Activated naive CD8-positive, alpha-beta T cell treated with anti-CD3 and anti-CD28 coated beads, Interleukin-2, amount 50 U/mL, for 16 hours (primary cell): Measurements from ENCODE around the gene SCIN.

Source experiments
- DNase-seq: peaks from one replicate; pipeline ENCODE4 v3.0.0-alpha.2; 2020; ENCODE audit warnings: low read depth, low spot score

Gene SCIN

GRCh38 chr7:12567015-12567414, 3.5 kb upstream of the SCIN start:
- no peak for DNase-seq

- no peak for DNase-seq
Measured at GRCh38 chr7:12569673-12570072, 847 bp upstream of the SCIN start.

GRCh38 chr7:12570168-12570533, 369 bp upstream of the SCIN start:
- DNase-seq = no peak

- DNase-seq = no peak
Measured at GRCh38 chr7:12571691-12572090, 1.2 kb downstream of the SCIN start.

GRCh38 chr7:12572941-12573575, 2.5 kb downstream of the SCIN start:
- no peak for DNase-seq

GRCh38 chr7:12573885-12574284, 3.4 kb downstream of the SCIN start:
- no peak for DNase-seq

- DNase-seq = no peak
Measured at GRCh38 chr7:12578930-12579640, 8.6 kb downstream of the SCIN start.

- DNase-seq = no peak
Measured at GRCh38 chr7:12581897-12582296, 11.4 kb downstream of the SCIN start.

GRCh38 chr7:12582362-12582761, 11.8 kb downstream of the SCIN start:
- no peak for DNase-seq

- DNase-seq = no peak
Measured at GRCh38 chr7:12583176-12583575, 12.7 kb downstream of the SCIN start.

- no peak for DNase-seq
Measured at GRCh38 chr7:12583922-12584321, 13.4 kb downstream of the SCIN start.

- DNase-seq = no peak
Measured at GRCh38 chr7:12584930-12585329, 14.4 kb downstream of the SCIN start.

- DNase-seq = no peak
Measured at GRCh38 chr7:12586271-12586670, 15.8 kb downstream of the SCIN start.

GRCh38 chr7:12588259-12588904, 17.9 kb downstream of the SCIN start:
- no peak for DNase-seq

- no peak for DNase-seq
Measured at GRCh38 chr7:12590559-12590958, 20.0 kb downstream of the SCIN start.

GRCh38 chr7:12594122-12594897, 23.8 kb downstream of the SCIN start:
- no peak for DNase-seq

GRCh38 chr7:12595148-12595547, 24.6 kb downstream of the SCIN start:
- no peak for DNase-seq

- DNase-seq = no peak
Measured at GRCh38 chr7:12596225-12596790, 25.8 kb downstream of the SCIN start.

GRCh38 chr7:12601302-12601869, 30.9 kb downstream of the SCIN start:
- DNase-seq = no peak

GRCh38 chr7:12607134-12607533, 36.6 kb downstream of the SCIN start:
- DNase-seq = no peak

- DNase-seq = no peak
Measured at GRCh38 chr7:12609561-12609960, 39.0 kb downstream of the SCIN start.

GRCh38 chr7:12610899-12611298, 40.4 kb downstream of the SCIN start:
- no peak for DNase-seq
